Esophagus muscularis mucosa (tissue), 4 donors: ENCODE results near the gene ZNF524.
"Not testable (repeated sequence)": the region's sequence is repeated elsewhere in the genome, so short reads cannot be mapped to it uniquely, and the experiment has no call there.

Source experiments
- CTCF ChIP-seq, 3 experiments: fragments of 200-600 bp in 2 of 3; fragments of 450-650 bp in 1 of 3; sonication (generic) in 2 of 3; IDR thresholded peaks; one replicate each; pipeline ENCODE4 v1.5.1; 2017 to 2019; ENCODE audit warnings: antibody characterized with exemption in 3 of 3, mild to moderate bottlenecking in 2 of 3, moderate library complexity in 1 of 3
- EP300 ChIP-seq: sonication (generic); formaldehyde crosslinking; IDR thresholded peaks from one replicate; pipeline ENCODE4 v1.6.1; 2017; ENCODE audit warnings: antibody characterized with exemption
- POLR2A ChIP-seq: fragments of 450-650 bp; IDR thresholded peaks from one replicate; pipeline ENCODE4 v1.6.1; 2017; ENCODE audit warnings: antibody characterized with exemption, moderate library complexity, mild to moderate bottlenecking, low read depth
- POLR2AphosphoS5 ChIP-seq, 2 donors: sonication (generic); formaldehyde crosslinking; IDR thresholded peaks; one replicate each; pipeline ENCODE4 v1.6.1; 2017; ENCODE audit warnings: antibody characterized with exemption in 2 of 2

GRCh38 chr19:55569477-55569876 is 30.6 kb upstream of the ZNF524 start:
- TF ChIP-seq CTCF (IDR thresholded peaks at IDR 0.05); EP300; POLR2A; POLR2AphosphoS5 (IDR thresholded peaks at IDR 0.05): not testable (repeated sequence)
